GM12801 (cell line): ENCODE data around the gene ADAD2.

Experiments
- TF ChIP-seq, protein P1 (sequence below): IDR thresholded peaks from one replicate; pipeline ENCODE4 v1.5.1; 2011; ENCODE audit warnings: control low read depth; ENCODE audit not compliant: insufficient read length; ENCODE audit errors: extremely low read depth

Gene ADAD2

DNA sequence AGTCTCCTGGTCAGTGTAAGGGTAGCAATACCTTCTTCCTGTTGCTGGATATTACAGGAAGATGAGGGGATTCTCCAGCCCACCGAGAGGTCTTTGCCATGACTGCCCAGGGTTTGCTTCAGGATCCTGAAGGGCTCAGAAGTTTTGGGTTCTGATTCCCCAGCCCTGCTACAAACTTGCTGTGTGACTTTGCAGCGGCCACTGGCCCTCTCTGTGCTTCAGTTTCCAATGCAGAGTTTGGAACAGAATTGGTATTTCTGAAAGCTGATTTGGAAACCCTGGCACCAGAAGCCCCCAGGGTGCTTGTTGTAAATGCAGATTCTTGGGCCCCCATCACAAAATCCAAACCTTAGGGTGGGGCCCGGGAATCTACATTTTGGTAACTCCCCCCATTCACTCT, 34.2 kb downstream of the ADAD2 start:
- TF ChIP-seq, protein P1, sequence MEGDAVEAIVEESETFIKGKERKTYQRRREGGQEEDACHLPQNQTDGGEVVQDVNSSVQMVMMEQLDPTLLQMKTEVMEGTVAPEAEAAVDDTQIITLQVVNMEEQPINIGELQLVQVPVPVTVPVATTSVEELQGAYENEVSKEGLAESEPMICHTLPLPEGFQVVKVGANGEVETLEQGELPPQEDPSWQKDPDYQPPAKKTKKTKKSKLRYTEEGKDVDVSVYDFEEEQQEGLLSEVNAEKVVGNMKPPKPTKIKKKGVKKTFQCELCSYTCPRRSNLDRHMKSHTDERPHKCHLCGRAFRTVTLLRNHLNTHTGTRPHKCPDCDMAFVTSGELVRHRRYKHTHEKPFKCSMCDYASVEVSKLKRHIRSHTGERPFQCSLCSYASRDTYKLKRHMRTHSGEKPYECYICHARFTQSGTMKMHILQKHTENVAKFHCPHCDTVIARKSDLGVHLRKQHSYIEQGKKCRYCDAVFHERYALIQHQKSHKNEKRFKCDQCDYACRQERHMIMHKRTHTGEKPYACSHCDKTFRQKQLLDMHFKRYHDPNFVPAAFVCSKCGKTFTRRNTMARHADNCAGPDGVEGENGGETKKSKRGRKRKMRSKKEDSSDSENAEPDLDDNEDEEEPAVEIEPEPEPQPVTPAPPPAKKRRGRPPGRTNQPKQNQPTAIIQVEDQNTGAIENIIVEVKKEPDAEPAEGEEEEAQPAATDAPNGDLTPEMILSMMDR, result no peak

DNA sequence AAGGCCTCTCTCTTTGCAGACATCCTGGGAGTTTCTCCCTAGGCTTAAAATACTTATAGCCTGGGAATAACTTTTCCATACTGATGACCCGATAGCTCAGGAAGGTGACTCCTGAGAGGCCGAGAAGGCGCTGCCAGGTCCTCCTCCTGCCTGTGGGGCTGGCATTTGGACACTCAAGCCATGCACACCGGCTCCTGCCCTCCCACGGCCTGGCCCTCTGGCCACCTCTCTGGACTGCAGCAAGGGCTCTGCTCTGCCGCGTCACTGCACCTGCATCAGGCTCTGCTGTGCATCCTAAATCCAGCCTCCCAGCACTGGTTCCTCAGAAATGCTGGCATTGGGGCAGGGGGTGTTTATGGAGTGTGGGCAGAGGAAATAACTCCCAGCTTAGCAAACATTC, 34.6 kb downstream of the ADAD2 start:
- TF ChIP-seq, protein P1, result no peak

DNA sequence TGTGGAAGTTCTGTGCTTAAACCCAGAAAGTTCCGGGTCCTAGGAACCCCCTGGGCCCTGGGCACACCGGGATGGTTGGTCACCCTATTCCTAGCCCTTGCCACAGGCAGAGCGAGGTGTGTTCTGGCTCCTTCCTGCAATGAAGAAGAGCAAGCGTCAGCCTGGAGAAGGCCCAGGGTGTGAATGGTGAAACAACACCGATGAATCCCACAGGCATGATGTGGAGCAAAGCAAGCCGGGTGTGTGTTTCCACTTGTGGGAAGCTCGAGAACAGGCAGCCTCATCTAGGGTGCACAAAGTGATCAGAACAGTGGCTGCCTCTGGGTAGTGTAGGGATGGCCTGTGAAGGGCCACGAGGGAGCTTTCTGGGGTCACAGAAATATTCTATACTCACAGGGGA, 35.1 kb downstream of the ADAD2 start:
- TF ChIP-seq, protein P1, result no peak

DNA sequence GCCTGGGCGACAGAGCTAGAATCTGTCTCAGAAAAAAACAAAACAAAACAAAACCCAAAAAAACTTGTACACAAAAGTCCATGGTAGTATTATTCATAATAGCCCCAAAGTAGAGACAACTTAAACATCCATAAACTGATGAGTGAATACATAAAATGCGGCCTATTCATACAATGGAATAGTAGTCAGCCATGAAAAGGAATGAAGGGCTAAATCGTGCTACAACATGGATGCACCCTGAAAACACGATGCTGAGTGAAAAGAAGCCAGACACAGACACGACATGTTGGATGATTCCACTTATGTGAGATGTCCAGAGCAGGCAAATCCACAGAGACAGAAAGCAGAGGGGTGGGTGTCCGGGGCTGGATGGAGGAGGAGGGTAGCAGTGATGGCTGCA, 36.6 kb downstream of the ADAD2 start:
- TF ChIP-seq, protein P1, result no peak

DNA sequence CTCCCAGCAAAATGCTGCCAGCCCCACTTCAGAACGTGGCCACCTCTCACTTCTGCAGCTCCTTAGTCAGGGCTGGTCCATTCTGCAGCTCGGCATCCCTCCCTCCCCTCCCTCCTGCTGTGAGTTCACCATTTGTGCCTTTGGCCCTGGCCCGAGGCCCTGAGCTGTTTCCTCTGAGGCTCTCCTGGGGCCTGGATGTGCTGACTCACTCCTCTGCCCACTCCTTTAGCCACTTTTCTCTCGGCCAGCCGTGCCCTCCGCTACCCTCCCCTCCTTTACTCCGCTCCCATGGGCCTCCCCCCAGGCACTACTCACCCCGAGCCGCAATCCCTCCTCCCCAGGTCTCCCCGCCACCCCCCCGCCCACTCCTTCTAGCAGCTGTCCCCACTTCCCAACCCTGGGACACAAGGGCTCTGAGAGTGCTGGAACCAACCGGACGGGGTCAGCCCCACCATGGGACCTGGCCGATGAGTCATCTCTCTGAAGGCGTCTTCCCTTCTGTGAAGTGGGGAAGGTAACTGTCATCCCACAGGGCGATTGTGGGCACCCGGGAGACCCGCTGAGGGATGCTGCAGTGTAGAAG, 37.4 kb downstream of the ADAD2 start:
- TF ChIP-seq, protein P1, result no peak

DNA sequence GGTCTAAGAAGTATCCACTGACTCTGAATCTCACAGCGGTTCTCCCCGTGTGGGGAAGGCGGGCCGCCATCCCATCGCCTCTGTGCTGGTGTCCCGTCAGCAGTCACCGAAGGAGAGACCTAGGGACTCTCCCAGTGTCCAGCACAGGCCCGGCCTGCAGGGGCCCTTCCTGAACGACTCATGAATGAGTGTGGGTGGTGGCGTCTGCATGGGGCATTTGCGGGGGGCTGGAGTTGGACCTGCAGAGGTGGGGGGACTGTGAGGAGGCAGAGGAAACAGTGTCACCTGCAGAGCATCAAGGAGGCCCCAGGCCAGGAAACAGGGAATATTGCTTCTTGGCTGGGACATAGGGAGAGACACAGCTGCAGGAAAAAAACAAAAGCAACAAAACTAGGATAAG, 38.5 kb downstream of the ADAD2 start:
- TF ChIP-seq, protein P1, result no peak

DNA sequence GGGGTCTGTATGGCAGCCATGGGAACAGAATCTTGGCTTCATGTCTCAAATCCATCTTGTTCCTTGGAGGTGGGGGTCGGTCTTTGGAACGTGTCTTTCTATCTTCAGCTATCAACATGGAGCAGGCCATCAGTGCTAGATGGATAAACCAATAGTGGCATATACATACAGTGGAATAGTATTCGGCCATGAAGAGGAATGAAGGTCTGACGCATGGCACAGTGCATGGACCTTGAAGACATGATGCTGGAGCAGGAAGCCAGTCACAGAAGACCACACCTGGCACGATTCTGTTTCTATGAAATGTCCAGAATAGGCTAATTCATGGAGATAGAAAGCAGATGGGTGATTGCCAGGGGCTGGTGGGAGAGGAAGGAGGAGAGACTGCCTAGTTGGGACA, 41.1 kb downstream of the ADAD2 start:
- TF ChIP-seq, protein P1, result no peak
